ENCODE results near the gene STAT3.
"Not testable (repeated sequence)": the region's sequence is repeated elsewhere in the genome, so short reads cannot be mapped to it uniquely, and the experiment has no call there.

- TF ChIP-seq CTCF, POLR2A (IDR thresholded peaks at IDR 0.05): not testable (repeated sequence)
These were observed 70.3 kb downstream of the STAT3 start for GRCh38 chr17:42317967-42318366.
